Muscle layer of duodenum (tissue), 2 donors: ENCODE data around the gene TPH2.

ENCODE experiments used
- H3K27ac ChIP-seq: one replicate; pipeline ENCODE4 v1.7.0; 2013; ENCODE audit warnings: mild to moderate bottlenecking, low read length
- H3K27me3 ChIP-seq: one replicate; pipeline ENCODE4 v1.7.0; 2013; ENCODE audit warnings: low read depth, mild to moderate bottlenecking, control low read depth, low read length
- H3K36me3 ChIP-seq, 2 donors: one replicate each; pipeline ENCODE4 v1.7.0; 2013; ENCODE audit warnings: low read length in 2 of 2, control low read depth in 1 of 2, mild to moderate bottlenecking in 1 of 2; ENCODE audit not compliant: insufficient read depth in 2 of 2, control insufficient read depth in 1 of 2
- H3K4me1 ChIP-seq, 2 donors: one replicate each; pipeline ENCODE4 v1.7.0; 2013; ENCODE audit warnings: low read length in 2 of 2, mild to moderate bottlenecking in 2 of 2, control low read depth in 1 of 2, moderate library complexity in 1 of 2; ENCODE audit not compliant: insufficient read depth in 2 of 2, control insufficient read depth in 1 of 2
- H3K4me3 ChIP-seq, 2 donors: one replicate each; pipeline ENCODE4 v1.7.0; 2013; ENCODE audit warnings: low read length in 2 of 2, low read depth in 1 of 2, mild to moderate bottlenecking in 1 of 2
- H3K9me3 ChIP-seq, 2 donors: one replicate each; pipeline ENCODE4 v1.7.0; 2013; ENCODE audit warnings: low read length in 2 of 2, control low read depth in 1 of 2, mild to moderate bottlenecking in 1 of 2; ENCODE audit not compliant: control insufficient read depth in 1 of 2
- donor health status: healthy.

Gene TPH2

DNA sequence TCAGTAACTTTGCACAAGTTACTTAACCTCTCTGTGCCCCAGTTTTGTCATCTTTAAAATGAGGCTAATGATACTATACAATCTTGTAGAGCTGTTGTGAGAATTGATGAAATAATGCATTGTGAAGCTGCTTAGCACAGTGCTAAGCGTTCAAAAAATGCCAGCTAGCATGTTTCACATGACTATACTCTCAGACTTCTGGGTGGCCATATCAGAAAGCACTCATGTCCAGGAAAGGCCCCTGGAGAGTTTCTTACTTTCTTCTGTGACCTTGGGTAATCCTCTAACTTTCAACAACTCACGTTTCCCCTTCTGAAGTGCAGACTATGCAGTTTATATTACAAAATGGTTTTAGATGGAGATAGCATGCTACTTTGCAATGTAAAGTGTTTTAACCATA, 68.1 kb downstream of the TPH2 start:
- Histone ChIP-seq H3K27me3 (no peaks in the 10 kb centered on the region), H3K9me3 (no peaks in the 10 kb centered on the region), H3K36me3 (no peaks in the 10 kb centered on the region), H3K4me3 (no peak overlapping the region), H3K27ac (no peak overlapping the region), H3K4me1 (no peaks in the 10 kb centered on the region)

DNA sequence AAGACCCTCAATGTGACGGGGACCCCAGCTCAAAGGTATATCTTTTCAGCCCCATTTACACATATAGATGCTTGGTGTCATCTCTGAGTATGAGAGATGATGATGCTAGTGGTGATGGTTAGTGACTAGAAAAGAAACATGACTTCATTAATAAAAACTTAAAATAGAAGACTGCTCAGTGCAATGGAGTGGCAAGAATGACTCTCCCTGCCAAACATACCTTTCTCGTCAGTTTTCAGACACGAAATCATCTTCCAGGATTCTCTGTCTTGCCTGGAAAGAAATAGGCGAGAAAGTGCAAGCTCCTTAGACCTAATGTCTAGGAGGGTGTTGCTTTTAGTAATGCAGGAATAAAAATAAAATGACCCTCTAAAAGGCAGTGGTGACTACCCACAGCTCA, 71.7 kb downstream of the TPH2 start:
- Histone ChIP-seq H3K27me3 (no peaks in the 10 kb centered on the region), H3K27ac (no peak overlapping the region), H3K4me1 (no peaks in the 10 kb centered on the region), H3K4me3 (no peak overlapping the region), H3K9me3 (no peaks in the 10 kb centered on the region), H3K36me3 (no peaks in the 10 kb centered on the region)

GRCh38 chr12:72011374-72011773, 72.7 kb downstream of the TPH2 start:
- H3K27ac ChIP-seq: no peak overlapping the region
- H3K9me3 ChIP-seq: no peaks in the 10 kb centered on the region
- H3K4me1 ChIP-seq: no peaks in the 10 kb centered on the region
- H3K4me3 ChIP-seq: no peak overlapping the region
- no peaks in the 10 kb centered on the region for H3K36me3 ChIP-seq
- H3K27me3 ChIP-seq: no peaks in the 10 kb centered on the region

DNA sequence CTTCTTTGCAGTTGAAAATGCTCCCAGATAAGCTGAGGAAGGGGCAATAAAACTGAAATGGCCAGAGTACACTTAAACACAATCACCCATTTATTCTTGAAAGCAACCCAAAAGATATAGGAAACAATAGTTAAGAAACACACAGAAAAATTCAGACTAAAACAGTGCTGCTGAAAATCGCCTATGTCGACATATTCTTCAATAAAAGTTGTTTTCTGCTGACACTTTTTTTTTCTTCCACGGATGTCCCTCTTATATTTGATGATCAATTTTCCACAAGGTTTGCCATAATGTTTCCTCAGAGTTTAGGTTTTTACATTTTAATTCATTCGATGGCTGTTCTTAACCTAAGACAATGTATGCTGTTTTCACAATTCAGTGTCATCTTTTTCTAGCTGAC, 74.2 kb downstream of the TPH2 start:
- no peaks in the 10 kb centered on the region for H3K36me3 ChIP-seq
- no peaks in the 10 kb centered on the region for H3K9me3 ChIP-seq
- H3K27ac ChIP-seq: no peak overlapping the region
- no peaks in the 10 kb centered on the region for H3K4me1 ChIP-seq
- H3K27me3 ChIP-seq: no peaks in the 10 kb centered on the region
- no peak overlapping the region for H3K4me3 ChIP-seq

GRCh38 chr12:72015895-72016294, 77.2 kb downstream of the TPH2 start:
- H3K27me3 ChIP-seq: no peaks in the 10 kb centered on the region
- no peak overlapping the region for H3K4me3 ChIP-seq
- no peaks in the 10 kb centered on the region for H3K36me3 ChIP-seq
- H3K9me3 ChIP-seq: no peaks in the 10 kb centered on the region
- no peaks in the 10 kb centered on the region for H3K4me1 ChIP-seq
- H3K27ac ChIP-seq: no peak overlapping the region

DNA sequence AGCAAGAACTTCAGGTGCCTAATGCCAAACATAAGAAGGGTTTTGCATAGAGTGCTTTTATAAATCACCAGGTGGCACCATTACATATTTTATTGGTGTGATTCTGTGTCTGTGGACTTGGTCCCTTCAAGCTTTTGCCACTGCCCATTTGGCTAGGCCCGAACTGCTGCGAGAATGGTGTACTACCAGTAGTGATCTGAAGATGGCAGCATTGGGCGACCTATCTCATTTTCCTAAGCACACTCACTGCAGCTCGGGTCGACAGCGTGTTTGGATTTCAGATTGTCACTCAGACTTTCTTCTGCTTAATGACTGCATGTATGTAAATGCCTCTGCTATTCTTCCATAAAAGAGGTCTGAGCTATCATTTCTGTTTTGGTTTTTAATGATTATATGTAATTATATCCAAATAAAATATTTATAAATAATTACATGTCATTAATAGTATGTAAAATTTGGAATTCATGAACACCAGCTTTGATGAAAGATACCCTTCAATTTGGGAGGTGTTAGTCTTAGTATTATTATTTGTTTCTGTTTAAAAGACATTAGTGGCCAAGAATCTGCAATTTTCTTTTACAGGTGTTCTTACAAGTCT, 78.5 kb downstream of the TPH2 start:
- no peaks in the 10 kb centered on the region for H3K9me3 ChIP-seq
- no peak overlapping the region for H3K4me3 ChIP-seq
- H3K36me3 ChIP-seq: no peaks in the 10 kb centered on the region
- H3K27me3 ChIP-seq: no peaks in the 10 kb centered on the region
- no peak overlapping the region for H3K27ac ChIP-seq
- no peaks in the 10 kb centered on the region for H3K4me1 ChIP-seq

- H3K9me3 ChIP-seq: no peaks in the 10 kb centered on the region
- no peaks in the 10 kb centered on the region for H3K4me1 ChIP-seq
- H3K4me3 ChIP-seq: no peak overlapping the region
- no peaks in the 10 kb centered on the region for H3K27me3 ChIP-seq
- H3K27ac ChIP-seq: no peak overlapping the region
- H3K36me3 ChIP-seq: no peaks in the 10 kb centered on the region
Observed at GRCh38 chr12:72018036-72018435, 79.4 kb downstream of the TPH2 start.

DNA sequence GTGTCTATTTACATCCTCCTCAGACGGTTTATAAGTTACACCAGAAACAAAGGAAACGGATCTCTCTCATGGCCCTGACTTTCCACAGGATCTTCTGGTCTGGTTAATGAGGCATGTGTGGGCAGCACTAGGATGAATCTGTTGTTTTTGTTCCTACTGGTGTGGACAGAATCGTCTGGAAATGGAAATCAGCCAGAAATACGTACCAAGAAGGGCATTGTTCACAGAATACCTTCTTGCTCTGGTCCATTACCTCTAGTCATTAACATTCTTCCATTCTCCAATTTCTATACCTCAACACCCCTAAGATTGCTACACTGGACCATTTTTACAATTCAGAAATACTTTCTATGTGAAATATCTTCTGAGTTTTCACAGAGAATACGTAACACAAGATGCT, 86.0 kb downstream of the TPH2 start:
- Histone ChIP-seq H3K27me3 (no peaks in the 10 kb centered on the region), H3K27ac (no peak overlapping the region), H3K4me3 (no peak overlapping the region)

DNA sequence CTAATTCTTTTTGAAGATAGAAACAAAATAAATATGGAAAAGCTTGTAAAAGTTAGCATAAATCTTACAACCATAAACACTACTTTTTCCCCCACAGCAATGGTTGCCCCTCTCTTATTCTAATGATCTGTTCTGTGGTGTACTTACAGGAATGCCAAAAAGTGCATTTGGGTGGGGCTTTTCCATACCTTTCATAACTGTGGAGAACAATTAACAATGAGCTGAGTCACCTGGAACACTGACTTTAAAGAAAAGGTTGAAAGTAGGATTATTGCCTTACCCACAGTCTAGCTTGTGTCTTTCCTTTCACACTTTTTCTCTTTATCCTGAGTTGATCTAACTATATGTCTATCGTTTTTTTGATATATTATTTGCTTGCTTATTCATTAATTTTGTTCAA, 86.9 kb downstream of the TPH2 start:
- H3K9me3 ChIP-seq: no peaks in the 10 kb centered on the region

More for the DNA sequence above, 86.0 kb downstream of the TPH2 start:
- no peaks in the 10 kb centered on the region for H3K4me1 ChIP-seq
- no peaks in the 10 kb centered on the region for H3K9me3 ChIP-seq
- no peaks in the 10 kb centered on the region for H3K36me3 ChIP-seq

DNA sequence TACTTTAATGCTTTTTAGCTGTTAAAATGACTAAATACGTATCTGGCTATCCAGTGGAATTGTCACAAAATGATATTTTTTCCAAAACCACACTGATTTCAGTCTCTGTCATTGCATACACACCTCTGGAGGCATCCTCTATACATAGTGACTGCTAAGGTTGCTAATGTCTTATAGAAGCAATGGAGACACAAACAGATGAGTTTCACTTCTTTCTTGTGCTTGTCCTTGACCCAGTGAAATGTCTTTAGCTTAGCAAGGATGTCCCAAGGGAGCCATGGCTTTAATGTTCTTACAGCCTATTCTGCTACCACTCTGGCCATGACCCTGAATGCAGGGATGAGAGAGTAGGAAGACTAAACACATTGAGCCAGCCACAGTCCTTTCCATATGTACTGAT, 90.3 kb downstream of the TPH2 start:
- no peaks in the 10 kb centered on the region for H3K4me1 ChIP-seq
- no peaks in the 10 kb centered on the region for H3K36me3 ChIP-seq
- H3K27ac ChIP-seq: no peak overlapping the region
- no peak overlapping the region for H3K4me3 ChIP-seq
- H3K27me3 ChIP-seq: no peaks in the 10 kb centered on the region
- no peaks in the 10 kb centered on the region for H3K9me3 ChIP-seq

More for the DNA sequence above, 86.9 kb downstream of the TPH2 start:
- no peak overlapping the region for H3K4me3 ChIP-seq
- H3K27ac ChIP-seq: no peak overlapping the region
- no peaks in the 10 kb centered on the region for H3K4me1 ChIP-seq
- H3K36me3 ChIP-seq: no peaks in the 10 kb centered on the region
- H3K27me3 ChIP-seq: no peaks in the 10 kb centered on the region

DNA sequence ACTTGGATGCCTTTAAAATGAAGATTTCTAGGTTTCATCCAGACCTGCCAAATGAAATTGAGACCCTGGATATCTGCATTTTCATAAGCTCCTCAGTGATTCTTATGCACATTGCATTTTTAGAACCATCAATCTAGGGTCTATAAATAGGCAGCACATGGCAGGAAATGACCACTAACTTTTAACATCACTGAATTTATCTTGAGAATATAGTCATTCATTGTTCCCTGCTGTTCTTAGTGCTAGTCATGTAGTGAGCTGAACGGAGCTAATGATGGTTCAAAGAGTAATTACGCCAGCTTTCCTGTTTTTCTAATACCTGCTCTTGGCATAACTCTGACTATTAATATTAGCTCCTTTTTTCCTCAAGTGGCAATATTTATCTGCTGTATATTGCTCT, 91.6 kb downstream of the TPH2 start:
- Histone ChIP-seq H3K4me3 (no peak overlapping the region), H3K9me3 (no peaks in the 10 kb centered on the region), H3K4me1 (no peaks in the 10 kb centered on the region), H3K27ac (no peak overlapping the region), H3K27me3 (no peaks in the 10 kb centered on the region), H3K36me3 (no peaks in the 10 kb centered on the region)

- Histone ChIP-seq H3K4me1 (no peaks in the 10 kb centered on the region), H3K27me3 (no peaks in the 10 kb centered on the region), H3K9me3 (no peaks in the 10 kb centered on the region), H3K4me3 (no peak overlapping the region), H3K36me3 (no peaks in the 10 kb centered on the region), H3K27ac (no peak overlapping the region)
Observed at GRCh38 chr12:72031066-72031465, 92.4 kb downstream of the TPH2 start.
